GM12872 (cell line): Measurements from ENCODE around the gene THBS1.

Experiments used
- TF ChIP-seq, protein P1 (sequence below): IDR thresholded peaks from 3 replicates; pipeline ENCODE4 v1.5.1; 2011; ENCODE audit warnings: low read depth, mild to moderate bottlenecking, low read length, moderate library complexity; ENCODE audit not compliant: insufficient read depth

THBS1 gene

GRCh38 chr15:39543651-39544050 is 37.2 kb upstream of the THBS1 start:
- TF ChIP-seq, protein P1, sequence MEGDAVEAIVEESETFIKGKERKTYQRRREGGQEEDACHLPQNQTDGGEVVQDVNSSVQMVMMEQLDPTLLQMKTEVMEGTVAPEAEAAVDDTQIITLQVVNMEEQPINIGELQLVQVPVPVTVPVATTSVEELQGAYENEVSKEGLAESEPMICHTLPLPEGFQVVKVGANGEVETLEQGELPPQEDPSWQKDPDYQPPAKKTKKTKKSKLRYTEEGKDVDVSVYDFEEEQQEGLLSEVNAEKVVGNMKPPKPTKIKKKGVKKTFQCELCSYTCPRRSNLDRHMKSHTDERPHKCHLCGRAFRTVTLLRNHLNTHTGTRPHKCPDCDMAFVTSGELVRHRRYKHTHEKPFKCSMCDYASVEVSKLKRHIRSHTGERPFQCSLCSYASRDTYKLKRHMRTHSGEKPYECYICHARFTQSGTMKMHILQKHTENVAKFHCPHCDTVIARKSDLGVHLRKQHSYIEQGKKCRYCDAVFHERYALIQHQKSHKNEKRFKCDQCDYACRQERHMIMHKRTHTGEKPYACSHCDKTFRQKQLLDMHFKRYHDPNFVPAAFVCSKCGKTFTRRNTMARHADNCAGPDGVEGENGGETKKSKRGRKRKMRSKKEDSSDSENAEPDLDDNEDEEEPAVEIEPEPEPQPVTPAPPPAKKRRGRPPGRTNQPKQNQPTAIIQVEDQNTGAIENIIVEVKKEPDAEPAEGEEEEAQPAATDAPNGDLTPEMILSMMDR = no peak

- TF ChIP-seq, protein P1 = no peak
Measured at GRCh38 chr15:39546842-39547241, 34.0 kb upstream of the THBS1 start.

- TF ChIP-seq, protein P1 = no peak
Measured at GRCh38 chr15:39548561-39548960, 32.3 kb upstream of the THBS1 start.

DNA sequence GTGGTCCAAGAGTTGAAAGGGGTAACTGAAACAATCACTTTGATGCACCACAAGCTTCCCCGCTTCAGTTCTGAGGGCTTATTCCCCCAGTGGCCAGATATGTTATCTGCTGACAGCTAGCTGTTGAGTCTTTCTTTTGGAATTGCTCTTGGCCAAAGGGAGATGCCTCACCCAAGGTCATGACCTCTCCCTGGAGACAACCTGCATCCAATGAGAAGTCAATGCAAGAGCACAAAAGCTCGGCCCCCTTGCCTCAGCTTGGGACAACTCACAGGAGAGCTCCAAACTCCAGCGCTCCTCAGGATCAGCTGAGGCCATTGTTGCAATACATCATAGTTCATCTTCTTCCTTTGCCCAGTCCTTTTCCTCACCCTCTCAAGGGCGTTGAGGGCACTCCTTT is 31.0 kb upstream of the THBS1 start:
- TF ChIP-seq, protein P1 = no peak

DNA sequence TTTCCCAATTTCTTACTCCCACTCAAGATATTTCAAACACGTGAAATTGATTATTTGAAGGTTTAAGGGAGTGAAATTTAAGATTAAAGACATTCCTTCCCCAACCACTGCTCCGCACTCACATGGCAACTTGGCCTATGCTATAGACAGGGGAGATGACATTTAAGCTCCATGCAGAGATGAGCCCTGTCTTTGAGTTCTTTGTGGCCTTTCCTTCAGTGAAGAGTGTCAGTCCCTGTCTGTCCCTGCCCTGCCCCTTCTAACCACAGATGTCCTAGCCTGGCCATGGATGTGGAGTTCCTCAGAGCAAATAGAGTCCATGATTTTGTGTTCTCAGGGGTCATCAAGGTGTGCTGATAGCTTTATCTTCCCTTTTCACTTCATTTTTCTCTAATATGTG is 29.4 kb upstream of the THBS1 start:
- TF ChIP-seq, protein P1 = no peak

- TF ChIP-seq, protein P1 = no peak
Measured at GRCh38 chr15:39552556-39552955, 28.3 kb upstream of the THBS1 start.

DNA sequence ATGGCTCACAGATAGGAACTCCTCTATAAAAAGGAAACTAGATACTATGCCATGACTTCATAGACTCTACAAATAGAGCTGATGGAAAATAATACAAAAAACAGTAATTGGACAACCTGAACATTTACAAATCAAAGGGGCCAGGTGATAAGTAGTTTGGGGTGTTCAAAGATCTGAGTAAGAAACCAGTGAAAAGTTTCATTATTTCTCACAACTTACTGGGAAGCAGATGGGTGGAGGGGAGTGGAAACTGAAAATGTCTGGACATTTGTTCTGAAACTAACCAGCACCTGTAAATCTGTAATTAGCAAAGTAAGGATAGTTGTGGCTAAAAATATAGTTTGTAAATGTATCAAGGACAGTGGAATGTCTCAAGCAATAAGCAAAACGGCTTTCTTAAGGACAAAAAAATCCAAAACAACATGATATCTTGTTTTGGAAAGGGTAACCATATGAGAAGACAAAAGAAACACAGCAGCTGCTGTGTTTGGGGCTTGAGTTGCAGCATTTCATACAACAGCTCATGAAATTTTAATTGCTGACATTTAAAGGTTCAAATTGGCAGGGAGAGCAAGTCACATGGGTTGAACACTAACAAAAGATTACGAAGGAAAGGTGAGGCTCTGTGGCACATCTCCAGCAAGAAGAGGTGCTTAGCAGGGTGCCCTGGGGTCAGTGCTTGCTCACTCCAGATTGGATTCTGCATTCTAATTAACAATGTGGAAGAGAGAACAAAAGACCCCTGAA is 26.8 kb upstream of the THBS1 start:
- TF ChIP-seq, protein P1 = no peak
